Frontal cortex (tissue), 4 donors: ENCODE data around the gene OR13C5. TPM values are rescaled to one million over a fixed set of nuclear protein-coding genes. Genes with fewer than 3 reads are reported as not detected.
"Not testable (repeated sequence)": the region's sequence is repeated elsewhere in the genome, so short reads cannot be mapped to it uniquely, and the experiment has no call there.

Experiments
- DNase-seq, 2 donors: peaks; one replicate each; pipeline ENCODE4 v3.0.0; 2012; ENCODE audit warnings: low spot score in 2 of 2
- FAIRE-seq: peaks from 2 replicates; lab custom pipeline; 2012; peaks lifted over from hg19 to GRCh38; lab: Jason Lieb, UNC
- total RNA-seq: library from RNA; depleted of rRNA; stranded (reverse); fragments of >200 nt; gene quantifications from one replicate; pipeline ENCODE4 v1.2.3, GENCODE V29; 2014
- donor health status: control.
- donor health status: control.
- donor health status: control.

The OR13C5 gene, protein sequence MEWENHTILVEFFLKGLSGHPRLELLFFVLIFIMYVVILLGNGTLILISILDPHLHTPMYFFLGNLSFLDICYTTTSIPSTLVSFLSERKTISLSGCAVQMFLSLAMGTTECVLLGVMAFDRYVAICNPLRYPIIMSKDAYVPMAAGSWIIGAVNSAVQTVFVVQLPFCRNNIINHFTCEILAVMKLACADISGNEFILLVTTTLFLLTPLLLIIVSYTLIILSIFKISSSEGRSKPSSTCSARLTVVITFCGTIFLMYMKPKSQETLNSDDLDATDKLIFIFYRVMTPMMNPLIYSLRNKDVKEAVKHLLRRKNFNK
- total RNA-seq: 0.41 TPM

DNA sequence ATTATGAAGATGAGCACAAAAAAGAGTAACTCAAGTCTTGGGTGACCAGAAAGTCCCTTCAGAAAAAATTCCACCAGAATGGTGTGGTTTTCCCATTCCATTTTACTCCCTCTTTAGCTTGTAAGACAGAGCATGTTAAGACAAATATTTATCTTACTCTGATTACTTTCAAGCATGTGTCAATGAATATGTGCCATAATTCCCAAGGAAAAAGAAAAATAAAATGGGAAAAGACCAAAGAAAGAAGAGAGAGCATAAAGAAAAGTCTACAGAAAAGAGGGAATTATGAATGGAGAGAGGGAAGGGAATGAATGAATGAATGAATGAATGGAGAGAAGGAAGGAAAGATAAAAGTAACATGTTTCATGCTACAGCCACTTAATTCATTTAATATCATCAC, at the start of gene OR13C5:
OR13C5 (minus strand) TSS at position 101 of the 400 bp plus-strand sequence; CDS start at position 101, 0 bp downstream.
- not testable (repeated sequence) for DNase-seq, FAIRE-seq

DNA sequence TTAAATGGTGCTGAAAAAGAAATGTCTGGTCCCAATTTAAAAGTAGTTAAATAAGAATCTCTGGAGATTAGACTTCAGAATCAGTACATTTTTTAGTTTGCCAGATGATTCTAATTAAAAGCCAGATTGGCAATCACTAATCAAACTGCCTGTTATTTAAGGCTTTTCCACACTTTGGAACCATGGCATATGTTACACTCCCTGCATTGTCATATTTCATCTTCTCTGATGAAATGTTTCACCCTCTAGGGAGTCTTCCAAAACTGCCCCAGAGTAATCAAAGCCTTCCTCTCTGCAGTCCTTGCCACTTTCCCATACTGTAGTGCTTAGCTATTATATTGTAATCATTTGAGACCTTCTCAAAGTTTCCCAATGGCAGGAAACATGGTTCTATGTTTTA, 36.2 kb upstream of the OR13C5 start:
- DNase-seq (no peak), FAIRE-seq (no peak)

DNA sequence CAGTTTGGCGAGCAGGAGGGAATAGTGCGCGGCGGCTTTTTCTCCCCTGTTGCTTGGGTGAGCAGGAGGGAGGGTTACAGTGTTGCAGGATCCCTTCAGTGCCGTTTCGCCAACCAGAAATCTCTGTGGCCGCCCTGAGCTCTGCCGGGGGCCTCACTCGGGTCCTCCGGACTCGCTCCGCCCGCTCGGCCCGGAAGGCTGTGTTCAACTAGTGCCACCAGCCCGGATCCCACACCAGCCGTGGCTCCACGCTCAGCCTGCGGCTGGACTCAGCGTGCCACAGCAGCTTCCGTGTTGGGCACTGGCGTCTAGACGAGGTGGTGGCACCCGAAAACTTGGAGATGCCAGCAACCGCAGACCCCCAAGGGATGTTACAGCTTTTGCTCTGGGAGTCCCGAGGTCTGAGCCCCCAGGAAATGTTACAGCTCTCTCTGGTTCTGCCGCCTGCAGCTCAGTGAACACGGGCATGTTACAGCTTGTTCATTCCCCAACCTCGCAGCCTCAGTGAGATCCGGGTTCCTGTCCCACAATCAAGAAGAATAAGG, 34.8 kb upstream of the OR13C5 start:
- DNase-seq (no peak), FAIRE-seq (no peak)

DNA sequence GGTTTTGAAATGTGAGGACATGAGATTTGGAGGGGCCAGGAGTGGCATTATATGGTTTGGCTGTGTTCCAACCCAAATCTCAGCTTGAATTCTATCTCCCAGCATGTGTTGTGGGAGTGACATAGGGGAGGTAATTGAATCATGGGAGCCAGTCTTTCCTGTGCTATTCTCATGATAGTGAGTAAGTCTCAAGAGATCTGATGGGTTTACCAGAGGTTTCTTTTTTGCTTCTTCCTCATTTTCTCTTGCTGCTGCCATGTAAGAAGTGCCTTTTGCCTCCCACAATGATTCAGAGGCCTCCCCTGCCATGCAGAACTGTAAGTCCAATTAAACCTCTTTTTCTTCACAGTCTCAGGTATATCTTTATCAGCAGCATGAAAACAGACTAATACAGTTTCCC, 26.8 kb upstream of the OR13C5 start:
- not testable (repeated sequence) for FAIRE-seq, DNase-seq

DNA sequence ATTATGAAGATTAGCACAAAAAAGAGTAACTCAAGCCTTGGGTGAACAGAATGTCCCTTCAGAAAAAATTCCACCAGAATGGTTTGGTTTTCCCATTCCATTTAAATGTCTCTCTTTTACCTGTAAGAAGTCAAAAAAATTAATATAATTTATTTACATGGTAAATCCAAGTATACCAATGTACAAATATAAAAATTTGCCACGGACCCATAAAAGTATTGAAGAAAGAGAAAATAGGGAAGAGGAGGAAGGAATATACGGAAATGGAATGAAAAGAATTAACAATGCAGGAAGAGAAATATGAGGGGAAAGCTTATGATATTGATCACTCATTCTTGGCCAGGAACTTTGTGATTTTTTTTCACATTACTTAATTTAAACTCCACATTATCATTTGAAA, 18.9 kb upstream of the OR13C5 start, which contains the start of gene OR13C9:
OR13C9 (minus strand) TSS at position 101 of the 400 bp plus-strand sequence; CDS start at position 101, 0 bp downstream.
- no peak for FAIRE-seq
- no peak for DNase-seq

DNA sequence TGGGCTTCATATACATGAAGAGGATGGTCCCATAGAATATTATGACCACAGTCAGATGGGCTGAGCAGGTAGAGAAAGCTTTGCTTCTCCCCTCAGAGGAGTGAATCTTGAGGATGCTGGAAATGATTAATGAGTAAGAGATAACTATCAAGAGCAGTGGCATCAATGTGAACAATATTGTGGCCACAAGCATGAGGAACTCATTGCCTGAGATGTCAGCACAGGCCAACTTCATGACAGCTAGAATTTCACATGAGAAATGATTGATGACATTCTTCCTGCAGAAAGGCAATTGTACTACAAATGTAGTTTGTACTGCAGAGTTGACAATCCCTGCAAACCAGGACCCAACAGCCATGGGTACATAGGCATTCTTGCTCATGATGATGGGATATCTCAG, 18.2 kb upstream of the OR13C5 start:
- no peak for FAIRE-seq
- no peak for DNase-seq

DNA sequence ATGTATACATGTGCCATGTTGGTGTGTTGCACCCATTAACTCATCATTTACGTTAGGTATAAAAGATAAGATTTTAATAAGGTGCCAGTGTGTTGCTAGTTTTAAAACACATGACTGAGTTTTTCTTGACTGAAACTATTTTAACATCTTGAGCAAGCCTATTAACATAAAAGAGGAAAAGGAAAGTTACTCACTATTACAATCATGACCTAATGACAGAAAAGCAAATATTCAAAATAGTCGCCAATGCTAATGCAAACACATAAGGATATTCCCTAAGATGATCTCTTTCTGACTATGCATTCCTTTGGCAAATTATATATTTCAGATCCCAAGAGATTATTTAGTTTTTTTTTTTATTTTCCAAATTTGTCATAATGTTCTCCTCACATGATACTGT, 12.0 kb upstream of the OR13C5 start:
- FAIRE-seq (no peak), DNase-seq (no peak)

DNA sequence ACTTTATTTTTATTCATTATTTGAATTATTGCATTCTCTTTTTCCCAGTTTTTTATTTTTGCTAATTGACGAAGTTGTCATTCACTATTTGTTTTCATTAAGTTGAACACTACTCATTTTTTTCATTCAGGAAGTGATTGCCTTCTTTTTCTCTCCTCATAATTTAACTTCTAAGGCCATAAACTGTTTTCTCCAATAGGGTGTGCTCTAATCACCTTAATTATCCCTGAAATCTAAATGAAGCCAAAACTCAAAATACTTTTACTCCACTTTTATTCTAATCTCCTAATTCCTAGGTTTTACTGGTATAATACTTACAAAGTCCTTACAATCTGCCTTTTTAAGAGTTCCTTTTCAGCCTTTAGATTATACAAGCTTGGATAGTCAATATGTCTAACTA, 9.1 kb upstream of the OR13C5 start:
- DNase-seq (no peak), FAIRE-seq (no peak)

DNA sequence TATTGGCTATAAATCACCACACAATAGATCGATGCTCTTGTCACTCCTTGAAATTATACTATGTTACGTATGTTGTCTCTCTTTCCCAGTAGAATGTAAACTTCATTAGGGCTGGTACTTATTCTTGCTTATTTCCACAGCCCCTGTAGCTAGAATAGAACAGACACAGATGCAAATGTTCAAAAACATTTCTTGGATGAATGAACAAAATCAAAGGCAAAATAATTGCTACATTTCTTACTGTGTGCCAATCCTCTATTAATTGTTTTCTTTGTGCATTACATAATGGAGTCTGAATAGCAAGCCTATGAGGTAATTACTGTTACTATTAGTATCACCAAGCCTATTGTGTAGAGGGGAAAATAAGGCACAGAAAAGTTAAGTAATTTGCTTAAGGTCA, 6.9 kb upstream of the OR13C5 start:
- DNase-seq: no peak
- FAIRE-seq: no peak

DNA sequence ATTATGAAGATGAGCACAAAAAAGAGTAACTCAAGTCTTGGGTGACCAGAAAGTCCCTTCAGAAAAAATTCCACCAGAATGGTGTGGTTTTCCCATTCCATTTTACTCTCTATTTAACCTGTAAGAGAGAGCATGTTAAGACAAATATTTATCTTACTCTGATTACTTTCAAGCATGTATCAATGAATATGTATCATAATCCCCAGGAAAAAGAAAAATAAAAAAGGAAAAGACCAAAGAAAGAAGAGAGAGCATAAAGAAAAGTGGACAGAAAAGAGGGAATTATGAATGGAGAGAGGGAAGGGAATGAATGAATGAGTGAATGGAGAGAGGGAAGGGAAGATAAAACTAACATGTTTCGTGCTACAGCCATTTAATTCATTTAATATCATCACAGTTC, 6.3 kb upstream of the OR13C5 start, which contains the start of gene OR13C2:
OR13C2 (minus strand) TSS at position 101 of the 400 bp plus-strand sequence; CDS start at position 101, 0 bp downstream.
- DNase-seq, FAIRE-seq: not testable (repeated sequence)

DNA sequence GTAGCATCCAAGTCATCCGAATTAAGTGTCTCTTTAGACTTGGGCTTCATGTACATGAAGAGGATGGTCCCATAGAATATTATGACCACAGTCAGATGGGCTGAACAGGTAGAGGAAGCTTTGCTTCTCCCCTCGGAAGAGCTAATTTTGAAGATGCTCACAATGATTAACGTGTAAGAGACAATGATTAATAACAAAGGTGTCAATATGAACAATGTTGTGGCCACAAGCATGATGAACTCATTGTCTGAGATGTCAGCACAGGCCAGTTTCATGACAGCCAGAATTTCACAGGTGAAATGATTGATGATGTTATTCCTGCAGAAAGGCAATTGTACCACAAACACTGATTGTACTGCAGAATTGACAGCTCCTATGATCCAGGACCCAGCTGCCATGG, 5.6 kb upstream of the OR13C5 start:
- no peak for FAIRE-seq
- DNase-seq: no peak

DNA sequence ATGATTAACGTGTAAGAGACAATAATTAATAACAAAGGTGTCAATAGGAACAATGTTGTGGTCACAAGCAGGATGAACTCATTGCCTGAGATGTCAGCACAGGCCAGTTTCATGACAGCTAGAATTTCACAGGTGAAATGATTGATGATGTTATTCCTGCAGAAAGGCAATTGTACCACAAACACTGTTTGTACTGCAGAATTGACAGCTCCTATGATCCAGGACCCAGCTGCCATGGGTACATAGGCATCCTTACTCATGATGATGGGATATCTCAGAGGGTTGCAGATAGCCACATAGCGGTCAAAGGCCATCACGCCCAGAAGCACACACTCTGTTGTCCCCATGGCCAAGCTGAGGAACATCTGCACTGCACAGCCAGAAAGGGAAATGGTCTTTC, 464 bp downstream of the OR13C5 start:
- FAIRE-seq: not testable (repeated sequence)

DNA sequence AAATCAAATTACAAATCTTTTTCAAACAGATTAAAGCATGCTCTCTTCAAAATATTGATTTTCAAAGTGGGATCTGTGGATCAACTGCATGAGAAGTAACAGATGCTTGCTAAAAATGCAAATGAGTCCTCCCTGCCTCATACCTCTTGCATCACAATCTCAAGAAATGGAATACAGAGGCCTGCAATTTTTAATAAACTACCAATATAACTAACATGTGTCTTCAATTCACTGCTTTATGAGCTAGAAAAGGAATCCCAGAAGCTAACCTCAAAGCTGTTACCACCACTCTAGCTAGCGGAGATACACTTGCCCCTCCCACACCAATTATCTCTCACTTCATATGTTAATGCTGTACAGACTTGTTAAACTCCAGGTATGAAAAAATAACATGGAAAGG, 9.6 kb downstream of the OR13C5 start:
- FAIRE-seq: no peak

More for the DNA sequence above, 464 bp downstream of the OR13C5 start:
- DNase-seq: not testable (repeated sequence)

DNA sequence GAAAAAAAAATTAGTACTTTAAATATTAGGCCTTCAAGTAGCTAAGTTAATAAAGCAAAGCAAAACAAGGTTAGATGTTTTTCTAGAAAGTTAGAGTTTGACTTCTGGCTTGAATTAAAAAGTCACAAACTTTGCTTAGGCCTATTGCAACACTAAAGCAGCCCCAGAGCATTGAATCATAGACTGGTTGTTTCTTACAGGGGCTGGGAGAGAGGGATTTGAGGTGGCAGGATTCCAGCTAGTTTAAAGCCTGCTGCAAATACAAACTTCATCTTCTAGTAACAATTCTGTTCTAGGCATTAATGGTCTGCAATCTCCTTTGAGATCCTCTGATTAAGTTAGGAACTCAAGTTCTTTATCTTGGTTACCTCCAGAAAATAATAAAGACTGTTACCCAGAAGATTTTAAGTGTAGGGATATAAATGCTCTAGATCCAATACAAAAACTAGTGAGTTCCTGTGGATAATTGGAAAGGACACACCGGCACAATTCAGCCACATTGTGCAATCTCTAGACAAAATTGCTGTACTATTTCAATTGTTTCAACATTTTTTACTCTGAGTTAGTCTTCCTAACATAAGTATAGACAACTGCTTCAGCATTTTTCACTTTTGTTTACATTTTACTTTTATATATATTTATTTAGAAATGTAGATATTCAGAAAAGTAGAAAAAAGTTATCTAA, 12.6 kb downstream of the OR13C5 start:
- FAIRE-seq: peak; percentile 54
- DNase-seq: no peak

More for the DNA sequence above, 9.6 kb downstream of the OR13C5 start:
- no peak for DNase-seq

DNA sequence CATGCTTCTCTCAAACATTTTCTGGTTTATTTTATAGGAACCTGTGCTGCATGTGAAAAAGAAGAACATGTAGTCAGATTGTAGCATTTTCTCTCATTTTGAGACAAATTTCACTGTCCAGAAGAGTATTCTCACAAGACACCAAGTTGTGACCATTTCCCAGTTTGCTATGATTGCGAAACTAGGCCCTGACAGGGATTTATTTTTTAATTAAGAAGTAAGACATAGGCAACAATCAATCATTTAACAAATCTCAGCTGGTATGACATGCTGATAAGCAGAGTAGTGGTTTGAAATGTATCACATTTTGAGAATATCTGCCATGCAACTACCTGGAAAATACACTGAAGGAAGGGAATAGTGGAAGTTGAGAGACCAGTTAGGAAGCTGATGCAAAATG, 18.7 kb downstream of the OR13C5 start:
- FAIRE-seq: no peak

DNA sequence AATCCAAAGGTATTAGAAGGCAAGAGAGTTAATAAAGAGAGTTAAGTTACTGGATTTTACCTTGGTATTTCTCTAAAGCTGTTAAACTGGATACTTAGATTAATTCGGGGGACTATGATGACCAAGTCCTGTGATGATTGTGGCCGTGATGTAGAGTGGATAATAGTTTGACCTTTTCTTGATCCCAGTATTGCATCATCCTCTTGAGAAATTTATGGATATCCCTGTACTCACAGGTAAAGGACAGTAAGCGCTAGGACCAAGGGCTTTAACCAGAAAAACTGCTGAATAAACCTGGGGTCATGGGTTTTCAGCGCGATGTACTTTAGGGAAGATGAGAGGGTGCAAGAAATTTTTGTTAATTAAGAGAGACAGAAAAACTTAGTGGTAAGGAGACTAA, 21.9 kb downstream of the OR13C5 start:
- FAIRE-seq (no peak), DNase-seq (no peak)

More for the DNA sequence above, 18.7 kb downstream of the OR13C5 start:
- DNase-seq: no peak

DNA sequence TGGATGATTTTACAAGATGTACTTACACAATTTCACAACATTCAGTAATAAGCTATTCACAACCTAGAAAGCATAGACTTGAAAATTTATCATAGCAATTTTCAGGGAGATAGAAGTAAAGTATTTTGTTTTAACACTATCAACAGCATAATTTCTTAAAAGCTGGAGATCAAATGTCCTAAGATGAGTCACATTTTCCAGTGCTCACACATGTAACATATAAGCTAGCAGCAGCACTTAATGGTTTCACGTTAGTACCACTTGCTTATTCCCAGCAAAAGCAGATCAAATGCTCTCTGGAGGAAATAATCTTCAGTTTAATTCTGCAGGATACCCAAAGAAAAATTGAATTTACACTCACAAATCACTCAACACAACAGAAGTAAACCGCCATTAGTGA, 23.8 kb downstream of the OR13C5 start:
- no peak for DNase-seq
- FAIRE-seq: no peak

DNA sequence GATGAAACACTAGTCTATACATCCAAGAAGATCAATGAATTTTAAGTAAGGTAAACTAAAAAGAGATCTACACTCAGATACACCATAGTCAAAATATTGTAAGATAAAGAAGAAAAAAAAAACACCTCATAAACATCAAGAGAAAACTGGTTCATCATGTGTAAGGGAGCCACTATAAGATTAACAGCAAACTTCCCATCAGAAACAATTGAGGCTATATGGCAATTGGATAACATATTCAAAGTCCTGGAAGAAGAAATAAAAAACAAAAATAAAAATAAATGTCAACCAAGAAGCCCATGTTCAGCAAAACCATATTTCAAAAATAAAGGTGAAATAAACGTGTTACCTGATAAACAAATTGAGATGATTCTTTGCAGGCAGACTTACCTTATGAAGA, 26.6 kb downstream of the OR13C5 start:
- DNase-seq: no peak
- no peak for FAIRE-seq

DNA sequence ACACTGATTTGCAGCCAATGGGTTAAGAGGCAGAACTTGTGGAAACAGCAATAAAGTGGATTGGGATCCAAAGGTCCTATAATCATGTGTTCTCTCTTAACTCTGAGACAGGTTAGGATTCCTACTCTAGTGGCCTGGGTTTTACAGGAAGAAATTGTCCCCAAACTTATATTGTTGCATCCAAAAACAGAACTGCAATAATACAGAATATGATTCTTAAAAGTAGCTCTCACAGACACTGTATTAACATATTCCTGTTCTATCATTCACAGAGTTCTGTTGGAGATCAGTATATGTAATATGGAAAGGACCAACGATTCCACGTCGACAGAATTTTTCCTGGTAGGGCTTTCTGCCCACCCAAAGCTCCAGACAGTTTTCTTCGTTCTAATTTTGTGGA, 30.3 kb downstream of the OR13C5 start, which contains the start of gene OR13C8:
OR13C8 (plus strand) TSS at position 301 of the 400 bp plus-strand sequence; CDS start at position 301, 0 bp downstream.
- FAIRE-seq (no peak), DNase-seq (no peak)

DNA sequence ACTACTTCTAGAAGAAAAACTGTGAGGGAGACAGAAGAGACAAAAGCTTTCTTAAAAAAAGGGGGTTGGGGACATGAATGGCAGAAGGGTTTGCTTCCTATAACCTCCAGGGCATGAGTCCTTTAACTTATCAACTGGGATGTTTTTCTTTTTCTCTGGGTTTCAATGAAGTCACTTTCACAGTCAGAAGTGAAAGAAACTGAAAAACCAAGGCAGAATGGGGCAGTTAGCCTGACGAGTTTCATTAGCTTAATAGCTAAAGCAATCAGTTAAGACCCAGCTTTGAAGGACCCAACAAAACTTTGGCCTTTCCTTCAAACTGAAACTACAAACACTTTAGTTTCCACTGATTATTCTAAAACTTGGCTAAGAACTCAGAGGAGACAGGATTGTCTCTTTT, 34.9 kb downstream of the OR13C5 start:
- FAIRE-seq: no peak
- DNase-seq: no peak
